Activated CD4-positive, alpha-beta T cell treated with anti-CD3 and anti-CD28 coated beads, Interleukin-2, Interleukin-6, amounts not matched to agents 100 ng/mL and 50 ng/mL, durations not matched to agents 16 hours and 8 hours (primary cell): ENCODE measurements around the gene FAM131C.

Source experiments
- DNase-seq: peaks from one replicate; pipeline ENCODE4 v3.0.0-alpha.2; 2020

Gene FAM131C

GRCh38 chr1:16099412-16099811 is 26.0 kb upstream of the FAM131C start:
- no peak for DNase-seq

- DNase-seq: no peak
Measured at GRCh38 chr1:16095447-16095846, 22.0 kb upstream of the FAM131C start.

- no peak for DNase-seq
Measured at GRCh38 chr1:16094453-16095158, 21.2 kb upstream of the FAM131C start.

- DNase-seq: no peak
Measured at GRCh38 chr1:16093611-16094010, 20.2 kb upstream of the FAM131C start.

GRCh38 chr1:16092923-16093511 is 19.6 kb upstream of the FAM131C start:
- DNase-seq: no peak

GRCh38 chr1:16092097-16092922 is 18.9 kb upstream of the FAM131C start:
- no peak for DNase-seq

GRCh38 chr1:16091296-16091695 is 17.8 kb upstream of the FAM131C start:
- no peak for DNase-seq

GRCh38 chr1:16090076-16090826 is 16.8 kb upstream of the FAM131C start:
- no peak for DNase-seq

GRCh38 chr1:16088996-16089395 is 15.5 kb upstream of the FAM131C start:
- no peak for DNase-seq

- no peak for DNase-seq
Measured at GRCh38 chr1:16088351-16088911, 15.0 kb upstream of the FAM131C start.

- DNase-seq: no peak
Measured at GRCh38 chr1:16087733-16088132, 14.3 kb upstream of the FAM131C start.

- no peak for DNase-seq
Measured at GRCh38 chr1:16085522-16085921, 12.1 kb upstream of the FAM131C start.

- DNase-seq: no peak
Measured at GRCh38 chr1:16083486-16083885, 10.0 kb upstream of the FAM131C start.

- peak; percentile 78 for DNase-seq
Measured at GRCh38 chr1:16082283-16083038, 9.0 kb upstream of the FAM131C start.

- DNase-seq: no peak
Measured at GRCh38 chr1:16081636-16082035, 8.2 kb upstream of the FAM131C start.

- DNase-seq: no peak
Measured at GRCh38 chr1:16080422-16081150, 7.1 kb upstream of the FAM131C start.

- peak; percentile 81 for DNase-seq
Measured at GRCh38 chr1:16078925-16079656, 5.6 kb upstream of the FAM131C start.

GRCh38 chr1:16077406-16078245 is 4.2 kb upstream of the FAM131C start:
- DNase-seq: no peak

GRCh38 chr1:16076865-16077238 is 3.4 kb upstream of the FAM131C start:
- no peak for DNase-seq
